GM18505 (cell line): ENCODE measurements around the gene TRIP11.

Experiments
- ATAC-seq: cut with Tn5 transposase; IDR thresholded peaks from one replicate; pipeline ENCODE4 v1.9.1; 2021; ENCODE audit not compliant: unreplicated experiment
- POLR2A ChIP-seq: IDR thresholded peaks from 4 replicates; pipeline ENCODE4 v1.6.1; 2011; ENCODE audit warnings: borderline replicate concordance; ENCODE audit not compliant: insufficient read depth, insufficient read length; ENCODE audit errors: extremely low read depth

Gene TRIP11

DNA sequence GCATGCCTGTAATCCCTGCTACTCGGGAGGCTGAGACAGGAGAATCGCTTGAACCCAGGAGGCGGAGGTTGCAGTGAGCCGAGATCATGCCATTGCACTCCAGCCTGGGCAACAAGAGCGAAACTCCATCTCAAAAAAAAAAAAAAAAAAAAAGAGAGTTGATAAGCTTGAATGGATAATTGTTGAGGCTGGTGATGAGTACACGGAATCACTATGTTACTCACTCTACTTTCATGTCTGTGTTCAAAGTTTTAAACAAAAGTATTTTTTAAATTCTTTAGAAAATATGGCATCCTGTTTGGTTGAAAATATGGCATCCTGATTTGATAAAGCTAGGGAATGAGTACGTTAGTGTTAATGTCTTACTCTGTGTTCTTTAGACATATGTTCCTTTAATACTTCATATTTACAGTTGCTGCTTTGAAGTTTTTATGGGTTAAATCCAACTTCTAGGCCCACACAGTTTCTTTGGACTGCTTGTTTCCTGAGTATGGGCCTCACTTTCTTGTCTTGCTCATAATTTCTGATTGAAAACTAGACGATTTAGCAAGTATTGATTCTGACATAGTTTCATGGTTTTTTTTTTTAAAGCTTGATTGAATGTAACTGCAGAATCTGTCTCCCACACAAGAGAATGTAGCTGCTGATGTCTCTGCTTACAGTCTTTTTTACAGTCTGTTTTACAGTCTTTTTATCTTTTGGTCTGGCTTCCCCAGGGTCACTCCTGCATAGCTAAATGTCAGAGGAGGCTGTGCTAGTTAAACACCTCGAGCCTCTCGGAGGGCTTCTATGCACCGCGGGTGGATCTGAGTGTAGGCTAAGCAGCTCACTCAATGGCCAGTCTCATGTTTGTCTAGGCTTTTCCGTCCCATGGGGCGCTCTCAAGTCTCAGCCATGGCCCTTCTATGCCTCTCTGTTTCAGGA lies 78.3 kb downstream of the TRIP11 start:
- no peak for TF ChIP-seq POLR2A
- ATAC-seq: no peak

- ATAC-seq: no peak
Observed at GRCh38 chr14:91957876-91958313, 82.0 kb downstream of the TRIP11 start.

DNA sequence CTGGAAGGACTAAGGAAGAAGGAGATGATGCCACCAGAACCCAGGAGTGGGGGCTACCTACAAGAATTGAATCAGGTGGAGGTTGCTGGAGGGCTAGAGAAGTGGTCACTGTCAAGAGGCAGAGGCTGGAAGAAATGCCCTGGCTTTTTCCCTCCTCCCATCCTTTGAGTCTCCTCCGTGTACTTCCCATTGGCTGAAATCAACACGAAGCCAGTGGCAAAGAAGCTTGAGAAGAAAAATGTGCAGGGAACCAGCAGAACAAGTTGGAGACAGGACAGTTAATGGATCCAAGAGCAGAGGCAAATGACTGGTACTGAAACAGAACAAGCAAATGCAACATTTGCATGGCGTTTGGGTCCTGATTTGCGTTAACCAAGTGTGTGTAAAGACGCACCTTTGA lies 83.2 kb downstream of the TRIP11 start:
- TF ChIP-seq POLR2A: no peak
- ATAC-seq: no peak

More at GRCh38 chr14:91957876-91958313, 82.0 kb downstream of the TRIP11 start:
- TF ChIP-seq POLR2A: no peak

GRCh38 chr14:91955168-91955567 lies 84.7 kb downstream of the TRIP11 start:
- no peak for TF ChIP-seq POLR2A
- no peak for ATAC-seq

GRCh38 chr14:91953170-91953985 lies 86.5 kb downstream of the TRIP11 start:
- ATAC-seq: no peak
- no peak for TF ChIP-seq POLR2A

DNA sequence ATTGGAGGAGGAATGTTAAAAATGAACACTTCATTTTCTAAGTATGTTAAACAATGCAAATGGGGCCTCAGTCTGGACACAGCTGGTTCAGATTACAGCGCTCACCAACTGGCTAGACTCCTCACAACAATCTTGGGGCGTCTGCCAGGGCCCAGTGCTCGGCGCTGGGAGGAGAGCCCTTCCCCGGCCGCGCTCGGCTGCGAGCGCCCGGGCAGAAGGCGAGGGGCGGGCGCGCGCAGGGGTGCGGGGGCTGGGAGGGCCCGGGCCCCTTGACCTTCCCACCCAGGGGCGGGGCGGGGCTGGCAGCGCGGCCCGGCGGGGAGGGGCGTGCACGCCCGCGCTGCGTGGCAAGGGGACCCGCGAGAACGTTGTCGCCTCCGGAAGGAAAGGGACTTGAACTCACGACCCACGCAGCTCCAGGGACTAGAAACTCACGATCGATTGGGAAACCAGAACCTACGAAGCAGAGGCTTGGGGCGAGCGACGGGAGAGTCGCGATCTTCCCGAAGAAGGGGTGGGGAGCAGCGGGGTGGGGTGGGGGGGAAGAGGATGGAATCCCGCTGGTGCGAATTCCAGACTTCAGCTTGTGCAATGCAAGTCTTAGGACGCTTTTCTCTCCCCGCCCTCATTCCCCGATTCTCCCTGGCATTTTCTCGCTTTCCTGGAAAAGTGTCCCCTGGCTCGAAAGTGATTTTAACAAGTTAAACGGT lies 92.2 kb downstream of the TRIP11 start, which contains the start of gene FBLN5:
Gene FBLN5 (minus strand): TSS at position 220 of the 710 bp plus-strand sequence. CDS start 465 bp downstream, outside the sequence.
- TF ChIP-seq POLR2A: no peak
- no peak for ATAC-seq

DNA sequence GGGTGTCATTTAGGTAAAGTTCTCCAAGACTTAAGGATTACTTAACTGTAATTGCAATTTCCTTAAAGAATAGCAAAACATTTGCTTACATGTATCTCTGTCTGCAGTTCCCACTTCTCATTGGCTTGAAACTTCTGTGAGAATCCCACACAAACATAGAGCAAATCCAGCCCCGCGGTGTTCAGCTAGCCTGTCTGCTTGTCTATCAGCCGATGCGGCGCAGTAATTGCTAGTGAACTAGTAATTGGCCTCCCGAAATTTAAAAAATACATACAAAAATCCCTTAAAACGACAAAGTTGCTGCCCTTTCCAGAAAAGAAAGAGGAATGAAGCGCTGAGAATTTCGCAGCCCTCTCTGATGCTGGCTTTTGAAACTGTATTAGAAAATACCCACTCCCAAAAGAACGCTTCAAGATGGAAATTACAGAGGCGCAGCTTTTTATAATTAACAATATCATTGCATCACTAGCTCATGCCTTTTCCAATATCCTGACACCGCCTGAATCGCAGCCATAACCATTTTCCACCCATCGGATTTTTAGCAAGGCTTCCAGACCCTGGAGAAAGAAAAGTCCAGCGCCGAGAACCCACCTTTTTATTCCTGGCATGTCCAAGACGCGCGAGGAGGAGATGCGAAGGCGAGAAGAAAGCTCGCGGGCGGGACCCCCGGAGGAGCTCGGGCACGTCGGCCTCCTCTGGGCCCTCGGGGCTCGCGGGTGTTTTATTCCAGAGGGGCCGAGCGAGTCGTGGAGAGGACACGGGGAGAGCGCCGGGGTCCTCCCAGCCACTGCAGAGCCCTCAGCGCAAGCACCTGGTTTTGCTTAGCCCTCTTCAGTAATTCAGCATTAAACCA lies 93.0 kb downstream of the TRIP11 start:
- TF ChIP-seq POLR2A: no peak
- ATAC-seq: no peak

DNA sequence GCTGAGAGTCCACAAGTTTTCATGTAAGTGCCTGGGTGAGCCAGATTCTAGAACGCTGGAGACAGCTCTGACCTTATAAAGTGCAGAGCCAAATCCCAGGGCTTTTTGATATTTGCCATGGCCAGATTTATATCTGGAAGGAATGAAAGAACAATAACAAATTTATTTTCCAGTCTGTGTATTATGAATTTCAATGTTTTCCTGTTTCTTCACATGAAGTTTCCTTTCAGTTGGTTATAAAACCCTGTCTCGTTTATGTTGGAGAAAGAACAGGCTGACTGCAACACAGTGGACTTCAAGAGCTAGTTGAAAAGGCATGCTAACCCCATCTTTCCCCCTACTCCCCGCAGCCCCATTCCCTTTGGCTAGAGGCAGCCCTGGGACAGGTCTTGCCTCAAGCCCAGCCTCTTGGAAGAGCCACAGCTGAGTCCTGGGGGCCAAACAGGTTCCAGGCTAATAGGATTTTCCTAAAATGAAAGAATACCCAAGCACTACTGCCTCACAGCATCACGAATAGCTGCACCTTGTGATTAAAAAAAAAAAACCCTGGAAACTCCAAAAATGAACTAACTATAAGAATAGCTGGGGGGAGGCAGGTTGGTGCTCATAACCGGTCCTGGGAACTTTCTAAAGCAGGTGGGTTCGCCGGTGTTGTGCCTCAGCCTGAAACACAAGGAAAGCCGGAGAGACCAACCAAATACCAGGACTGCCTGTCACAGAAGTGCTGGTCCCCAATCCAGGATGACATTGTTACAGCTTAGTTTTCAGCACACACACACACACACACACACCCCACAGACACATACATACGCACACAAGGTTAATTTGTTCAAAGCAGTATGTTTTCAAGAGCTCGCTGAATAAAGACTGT lies 93.9 kb downstream of the TRIP11 start:
- ATAC-seq: no peak
- TF ChIP-seq POLR2A: no peak

DNA sequence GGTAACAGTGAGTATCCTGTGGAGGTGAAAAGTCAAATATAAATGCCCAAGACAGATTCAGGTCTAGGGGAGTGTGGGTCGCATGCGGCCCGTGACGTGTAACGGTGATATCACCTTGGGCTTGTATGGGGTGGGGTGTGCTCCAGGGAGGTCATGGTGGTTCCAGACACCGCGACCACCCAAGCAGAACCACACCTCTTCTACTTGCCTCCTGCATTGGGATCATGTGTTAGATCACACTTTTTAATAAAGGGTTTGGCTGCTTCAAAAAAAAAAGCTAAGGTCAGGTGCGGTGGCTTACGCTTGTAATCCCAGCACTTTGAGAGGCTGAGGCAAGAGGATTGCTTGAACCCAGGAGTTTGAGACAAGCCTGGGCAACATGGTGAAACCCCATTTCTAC lies 96.9 kb downstream of the TRIP11 start:
- no peak for ATAC-seq
- TF ChIP-seq POLR2A: no peak

DNA sequence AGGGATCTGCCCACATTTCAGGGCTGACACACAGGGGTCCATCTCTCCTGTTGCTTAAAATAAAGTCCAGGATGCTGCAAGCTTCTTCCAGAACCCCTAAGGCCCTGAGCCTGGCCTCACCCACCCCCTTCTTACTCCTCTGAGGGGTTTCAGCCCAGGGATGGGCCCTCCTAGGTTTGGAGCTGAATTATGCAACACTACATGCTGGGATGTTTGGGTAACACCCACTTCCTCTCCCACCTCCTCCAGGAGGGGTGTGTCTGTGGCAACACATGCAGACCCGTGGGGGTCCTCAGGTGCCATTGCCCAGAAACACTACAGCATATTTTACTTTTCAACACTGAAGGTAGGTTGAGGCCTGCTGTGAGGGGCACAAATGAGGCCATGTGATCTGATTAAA lies 97.7 kb downstream of the TRIP11 start:
- TF ChIP-seq POLR2A: no peak
- no peak for ATAC-seq

GRCh38 chr14:91940209-91940608 lies 99.7 kb downstream of the TRIP11 start:
- no peak for TF ChIP-seq POLR2A
- ATAC-seq: no peak

- no peak for ATAC-seq
- no peak for TF ChIP-seq POLR2A
Observed at GRCh38 chr14:91935586-91935985, 104.3 kb downstream of the TRIP11 start.
